Measurements from ENCODE around the gene PIRT.

Gene PIRT

GRCh38 chr17:10815319-10815718, 22.6 kb downstream of the PIRT start:
- no peak for DNase-seq

DNA sequence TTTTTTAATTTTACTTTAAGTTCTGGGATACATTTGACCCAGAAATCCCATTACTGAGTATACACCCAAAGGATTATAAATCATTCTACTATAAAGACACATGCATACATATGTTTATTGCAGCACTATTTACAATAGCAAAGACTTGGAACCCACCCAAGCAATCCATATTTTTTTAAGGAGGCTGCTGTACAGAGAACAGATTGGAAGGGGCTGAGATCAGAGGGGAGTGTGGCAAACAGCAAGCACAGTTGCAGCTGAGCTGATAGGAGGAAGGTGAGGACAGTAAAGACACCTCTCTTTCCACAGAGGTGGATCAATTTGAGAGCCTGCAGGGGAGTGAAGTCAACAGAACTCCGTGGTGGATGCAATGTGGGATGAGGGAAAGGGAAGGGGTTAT, 23.8 kb downstream of the PIRT start:
- DNase-seq: no peak

DNA sequence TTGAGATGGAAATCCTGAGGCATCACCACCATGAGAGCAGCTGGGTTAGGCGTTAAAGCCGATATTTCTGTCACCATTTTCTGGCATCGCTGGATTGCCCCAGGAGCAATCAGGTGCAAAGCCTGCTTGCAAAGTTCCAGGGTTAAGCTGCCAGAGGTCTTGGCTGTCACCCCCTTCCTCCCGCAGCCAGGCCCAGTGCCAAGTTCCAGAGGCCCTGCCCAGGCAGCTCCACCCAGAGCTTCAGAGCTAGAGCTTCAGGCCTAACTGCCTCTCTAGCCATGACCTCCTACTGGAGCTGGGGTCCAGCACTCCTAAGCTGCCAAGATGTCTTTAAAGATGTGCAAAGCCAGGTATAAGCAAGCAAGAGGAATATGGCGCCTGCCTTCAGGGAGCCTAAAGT, 25.2 kb downstream of the PIRT start:
- no peak for DNase-seq

- DNase-seq: no peak
Observed at GRCh38 chr17:10809605-10810004, 28.3 kb downstream of the PIRT start.

- no peak for DNase-seq
Observed at GRCh38 chr17:10807704-10808128, 30.2 kb downstream of the PIRT start.

DNA sequence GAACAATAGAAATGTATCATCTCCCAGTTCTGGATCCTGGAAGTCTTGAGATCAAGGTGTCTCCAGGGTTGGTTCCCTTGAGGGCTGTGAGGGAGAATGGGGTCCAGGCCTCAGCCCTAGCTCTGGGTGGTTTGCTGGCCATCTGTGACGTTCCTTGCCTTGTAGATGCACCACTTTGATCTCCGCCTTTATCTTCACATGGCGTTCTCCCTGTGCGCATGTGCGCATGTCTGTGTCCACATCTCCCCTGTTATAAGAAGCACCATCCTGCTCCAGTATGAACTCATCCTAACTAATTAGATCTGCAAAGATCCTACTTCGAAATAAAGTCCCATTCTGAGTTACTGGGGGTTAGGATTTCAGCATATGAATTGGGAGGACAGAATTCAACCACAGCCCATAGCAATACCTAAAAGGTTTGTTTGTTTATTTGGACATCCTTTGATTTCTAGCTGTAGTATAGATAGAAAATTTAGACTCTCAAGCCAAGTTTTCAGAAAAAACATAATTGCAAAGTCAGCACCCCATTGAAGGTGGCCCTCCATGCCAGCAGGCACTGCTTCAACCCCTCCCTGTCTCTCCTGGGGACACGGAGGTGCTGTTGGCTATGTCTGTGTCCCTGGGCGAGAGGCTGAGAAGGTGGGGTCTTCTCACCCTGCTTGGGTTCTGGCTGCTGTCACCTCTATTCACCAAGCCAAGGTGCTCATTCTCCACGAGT, 31.2 kb downstream of the PIRT start:
- no peak for DNase-seq

GRCh38 chr17:10805911-10806310, 32.0 kb downstream of the PIRT start:
- DNase-seq: no peak

GRCh38 chr17:10804546-10804945, 33.3 kb downstream of the PIRT start:
- DNase-seq: no peak

- DNase-seq: no peak
Observed at GRCh38 chr17:10803830-10804475, 33.9 kb downstream of the PIRT start, which contains the start of gene TMEM238L. TSS of gene TMEM238L (minus strand) at chr17:10804099. CDS start at chr17:10803963, 136 bp downstream.

DNA sequence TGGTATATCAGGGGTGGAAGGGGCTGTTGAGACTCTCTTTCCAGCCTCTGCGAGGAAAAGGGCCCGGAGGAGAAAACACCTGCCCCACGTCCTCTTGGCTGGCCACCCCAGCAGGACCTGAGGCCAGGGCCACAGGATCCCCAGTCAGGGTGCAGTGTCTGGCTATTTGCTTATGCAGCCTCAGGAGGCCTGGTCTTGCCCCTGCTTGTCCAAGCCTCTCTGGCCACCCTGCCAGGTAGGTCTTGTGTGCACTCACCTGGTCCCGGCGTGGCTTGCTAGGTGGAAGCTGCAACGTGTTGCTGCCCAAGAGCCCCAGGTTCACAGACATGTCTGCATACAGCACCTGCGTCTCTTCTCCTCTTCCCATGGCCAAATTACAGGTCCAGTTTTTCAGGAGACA, 34.5 kb downstream of the PIRT start:
- no peak for DNase-seq

DNA sequence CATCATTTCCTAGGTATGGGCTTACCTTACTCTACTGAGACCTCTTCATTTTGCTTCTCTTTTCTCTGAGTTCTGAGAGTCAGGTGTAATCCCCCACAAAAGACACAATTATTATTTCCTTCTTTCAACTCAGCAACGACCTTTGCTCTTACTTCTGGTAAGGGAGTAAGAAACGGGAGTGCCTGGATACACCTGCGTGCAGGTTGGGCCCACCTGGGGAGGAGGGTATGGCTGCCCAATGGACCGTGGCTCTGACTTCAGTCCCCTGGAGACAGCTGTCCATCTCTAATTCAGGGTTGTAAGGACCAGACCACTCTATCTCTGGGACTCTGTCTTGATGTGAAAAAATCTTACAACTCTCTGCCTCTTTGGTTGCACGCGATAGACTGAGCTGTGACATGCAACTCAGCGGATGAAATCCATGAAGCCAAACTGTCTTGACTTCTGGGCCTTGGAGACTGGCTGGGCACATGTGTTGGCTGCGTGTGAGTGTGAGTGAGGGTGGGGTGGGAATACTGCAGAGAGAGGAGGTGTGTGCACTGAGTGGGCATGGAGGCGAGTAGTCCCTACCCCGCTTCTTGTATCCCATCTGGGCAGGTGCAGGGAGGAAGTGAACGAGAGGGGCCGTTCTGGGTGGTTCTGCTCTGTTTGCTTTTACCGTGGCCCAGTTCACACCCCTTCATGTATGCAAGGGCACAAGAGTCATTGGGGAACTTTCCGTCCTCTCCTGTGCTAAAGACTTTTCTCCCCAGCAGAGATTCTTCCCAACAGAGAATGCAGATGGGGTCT, 35.2 kb downstream of the PIRT start:
- DNase-seq: no peak

- DNase-seq: no peak
Observed at GRCh38 chr17:10799407-10799806, 38.5 kb downstream of the PIRT start.

- DNase-seq: no peak
Observed at GRCh38 chr17:10798910-10799309, 39.0 kb downstream of the PIRT start.

DNA sequence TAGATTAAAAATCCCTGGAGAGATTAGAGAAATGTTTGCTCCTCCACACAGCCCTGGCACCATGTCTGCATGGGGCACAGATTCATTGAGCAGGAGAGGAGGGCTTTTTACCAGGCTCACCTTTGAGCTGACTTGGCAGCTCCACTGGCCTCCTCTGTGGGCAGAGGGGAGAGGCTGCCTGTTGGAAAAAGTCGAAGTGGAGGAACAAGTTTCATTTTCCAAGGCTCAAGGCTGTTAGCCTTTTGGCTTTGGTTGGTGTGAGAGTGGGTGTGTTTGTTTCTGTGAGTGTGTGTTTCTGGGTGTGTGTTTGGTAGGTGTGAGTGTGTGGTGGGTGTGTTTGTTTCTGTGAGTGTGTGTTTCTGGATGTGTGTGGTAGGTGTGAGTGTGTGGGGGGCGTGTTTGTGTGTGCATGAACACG, 39.5 kb downstream of the PIRT start:
- DNase-seq: no peak

DNA sequence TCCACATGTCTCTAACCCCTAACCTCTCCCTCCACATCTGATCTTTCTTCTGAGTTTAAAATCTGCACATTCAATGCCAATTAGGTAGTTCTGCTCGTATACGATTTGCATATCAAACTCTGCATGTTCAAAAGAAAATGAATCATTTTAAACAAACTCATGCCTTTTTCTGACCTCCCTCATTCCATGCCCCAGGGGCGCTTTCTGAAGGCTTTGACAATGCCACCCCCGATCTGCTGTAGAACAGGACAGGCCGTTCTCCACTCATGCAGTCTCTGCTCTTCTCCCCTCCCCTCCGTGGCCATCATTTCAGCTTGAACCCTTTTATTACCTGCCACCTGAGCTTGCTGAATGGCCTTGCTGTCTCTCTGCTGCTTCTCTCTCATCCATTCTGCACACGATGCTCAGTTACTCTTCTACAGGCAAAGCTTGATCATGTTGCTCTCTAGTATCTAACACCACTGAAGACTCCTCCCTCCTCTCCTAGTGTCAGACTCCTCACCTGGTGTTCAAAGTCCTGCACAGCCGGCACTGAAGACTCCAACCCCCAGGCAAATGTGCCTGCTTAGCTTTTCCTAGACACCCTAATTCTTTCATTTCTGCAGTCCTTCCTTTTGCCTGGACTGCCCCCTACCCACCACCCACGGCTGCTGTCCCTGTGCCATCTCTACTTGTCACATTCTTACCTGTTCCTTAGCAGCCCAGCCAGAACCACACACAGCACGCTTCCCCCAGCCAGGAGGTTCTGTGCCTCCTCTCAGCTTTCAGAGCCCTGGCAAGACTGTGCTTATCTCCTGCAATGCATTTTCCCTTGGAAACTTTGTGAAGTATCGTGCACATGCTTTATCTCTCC, 40.2 kb downstream of the PIRT start:
- DNase-seq: no peak

- DNase-seq: no peak
Observed at GRCh38 chr17:10793816-10794215, 44.1 kb downstream of the PIRT start.

DNA sequence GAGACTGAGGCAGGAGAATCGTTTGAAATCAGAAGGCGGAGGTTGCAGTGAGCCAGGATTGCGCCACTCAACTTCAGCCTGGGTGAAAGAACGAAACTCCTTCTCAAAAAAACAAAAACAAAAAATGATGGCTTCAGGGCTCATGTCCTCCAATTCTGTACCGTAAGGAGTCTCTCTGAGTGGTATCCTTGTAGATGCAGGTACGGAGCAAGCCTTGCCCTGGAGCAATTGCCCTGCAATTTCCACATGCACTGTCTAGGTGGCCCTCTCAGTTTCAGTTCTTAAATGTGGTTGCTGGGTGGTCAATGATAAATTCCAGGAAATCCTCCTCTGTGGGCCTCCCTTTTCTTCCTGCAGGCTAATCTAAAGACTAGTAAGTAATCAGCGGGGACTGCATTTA, 44.6 kb downstream of the PIRT start:
- DNase-seq: no peak

GRCh38 chr17:10792151-10792550, 45.7 kb downstream of the PIRT start:
- no peak for DNase-seq

DNA sequence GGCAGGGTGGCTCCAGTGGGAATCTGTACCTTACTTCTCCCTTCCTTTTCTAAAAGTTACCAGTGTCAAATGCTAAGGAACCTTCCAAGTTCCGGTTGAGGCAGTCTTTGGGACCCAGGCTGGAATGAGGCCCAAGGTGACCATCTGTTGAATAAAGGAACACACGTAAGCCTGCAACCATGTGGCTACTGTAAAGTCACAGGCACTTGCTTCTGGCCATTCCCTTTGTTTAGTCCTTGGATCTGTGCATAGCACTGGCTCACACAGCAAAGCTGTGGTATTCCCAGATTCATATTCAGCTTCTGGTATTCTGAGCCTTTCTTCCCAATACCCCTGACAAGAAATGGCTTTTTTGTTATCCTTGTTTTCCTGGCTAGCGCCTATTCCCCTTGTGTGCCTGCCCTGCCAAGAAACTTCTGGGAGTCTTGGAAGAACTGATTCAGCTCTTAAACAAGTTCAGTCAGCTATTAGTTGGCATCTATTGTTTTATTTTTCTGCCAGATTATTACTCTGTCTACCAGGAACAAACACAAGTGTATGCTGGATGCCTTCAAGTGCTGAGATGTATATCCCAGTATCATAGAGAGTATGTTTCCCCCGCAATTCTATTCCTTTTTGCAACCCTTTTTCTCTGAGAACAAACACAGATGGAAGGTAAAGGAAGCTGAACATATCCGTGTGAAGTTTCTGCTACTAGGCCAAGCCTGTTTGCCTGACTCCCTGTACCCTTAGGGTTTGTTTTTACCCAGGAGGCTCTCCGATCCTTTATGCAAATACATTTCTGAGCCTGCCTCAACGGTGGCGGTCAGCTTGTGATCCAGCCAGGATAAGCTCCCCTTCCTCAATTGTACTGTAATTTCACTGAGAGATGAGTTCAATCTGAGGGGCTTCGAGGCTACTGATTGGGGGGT, 47.1 kb downstream of the PIRT start:
- DNase-seq: no peak

- DNase-seq: no peak
Observed at GRCh38 chr17:10789694-10790271, 48.1 kb downstream of the PIRT start.

- DNase-seq: no peak
Observed at GRCh38 chr17:10787306-10788045, 50.4 kb downstream of the PIRT start.
